IPS-NIHi7 (cell line): ENCODE measurements around the gene DPH6.

Source experiments
- DNase-seq: peaks from one replicate; pipeline ENCODE4 v3.0.0; 2012; ENCODE audit warnings: mixed read lengths; ENCODE audit errors: extremely low spot score

DPH6 gene

DNA sequence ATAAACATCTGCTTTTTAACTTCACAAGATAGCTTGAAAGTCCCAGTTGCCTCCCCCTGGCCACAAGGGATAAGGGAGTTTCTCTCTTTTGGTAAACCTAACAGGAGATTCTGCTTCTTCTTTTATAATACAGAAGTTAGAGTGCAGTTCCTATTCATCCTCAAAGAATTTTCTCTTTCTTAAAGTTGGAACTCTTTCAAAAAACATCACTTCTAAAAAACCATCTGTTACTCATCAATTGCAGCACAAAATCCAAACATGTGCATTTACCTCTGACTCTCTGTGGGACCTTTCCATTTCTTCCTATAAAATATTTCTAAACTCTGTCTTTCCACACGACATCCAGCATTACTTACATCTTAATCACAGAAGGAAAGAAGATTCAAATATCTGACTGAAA is 5.1 kb downstream of the DPH6 start:
- no peak for DNase-seq

DNA sequence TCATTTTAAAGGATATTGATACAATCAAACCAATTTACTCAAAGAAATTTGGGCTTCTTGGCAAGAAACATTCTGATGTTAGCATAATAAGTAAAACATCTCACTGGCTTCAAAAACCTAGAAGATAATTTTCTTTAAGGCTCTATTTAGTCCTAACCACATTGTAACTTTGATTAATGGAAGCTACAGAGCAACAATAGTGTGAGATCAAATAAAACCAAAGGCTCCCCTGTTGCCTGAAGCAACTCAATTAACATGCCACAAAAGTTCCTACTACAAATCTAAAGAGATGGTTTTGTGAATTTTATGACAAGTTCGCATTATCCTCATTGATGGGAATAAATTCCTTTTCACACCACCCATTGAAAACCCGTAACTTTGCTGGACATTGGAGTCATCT is 5.9 kb downstream of the DPH6 start:
- no peak for DNase-seq

- DNase-seq: no peak
Observed at GRCh38 chr15:35535365-35535916, 10.5 kb downstream of the DPH6 start.

DNA sequence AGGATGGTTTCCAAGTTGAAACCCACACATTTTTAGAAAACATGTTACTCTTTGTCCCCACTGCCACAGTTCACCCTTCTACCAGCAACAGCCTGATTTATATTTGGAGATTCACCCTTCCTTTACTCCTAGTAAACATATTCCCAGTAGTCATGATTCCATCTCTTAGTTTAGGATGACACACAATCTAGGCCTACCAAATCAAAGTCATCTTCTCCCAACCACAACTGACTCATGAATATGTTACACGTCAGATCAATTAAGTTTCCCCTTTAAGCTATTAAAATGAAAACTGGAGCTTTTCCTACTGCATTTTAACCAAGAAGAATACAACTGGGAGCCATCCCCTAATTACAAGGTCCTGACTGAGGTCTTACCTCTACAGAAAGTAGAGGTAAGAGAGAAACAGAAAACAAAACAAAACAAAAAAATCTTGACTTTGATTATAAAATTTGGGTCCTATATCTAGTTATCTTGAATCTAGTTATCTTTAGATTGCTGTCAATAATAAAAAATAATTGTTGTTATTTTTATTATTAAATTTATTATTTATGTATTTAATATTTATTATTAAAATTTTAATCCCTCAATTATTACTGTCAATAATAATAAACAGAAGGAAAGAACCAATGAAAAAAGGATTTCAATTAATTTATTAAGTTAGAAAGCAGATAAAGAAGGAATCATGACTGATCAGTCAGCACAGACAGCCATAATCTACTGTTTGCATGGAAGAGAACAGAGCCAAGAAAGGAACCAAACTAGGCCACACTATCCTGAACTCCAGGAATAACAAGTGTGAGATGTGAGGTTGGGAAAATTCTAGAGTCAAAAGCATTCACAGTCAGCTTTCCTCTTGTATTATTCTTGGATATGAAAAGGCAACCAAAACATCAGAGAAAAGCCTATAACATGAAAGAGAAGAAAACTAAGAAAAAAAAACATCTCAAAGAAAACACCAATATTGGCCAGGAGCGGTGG is 12.5 kb downstream of the DPH6 start:
- DNase-seq: no peak

- DNase-seq: no peak
Observed at GRCh38 chr15:35530698-35531097, 15.3 kb downstream of the DPH6 start.

GRCh38 chr15:35529784-35530183 is 16.2 kb downstream of the DPH6 start:
- no peak for DNase-seq

GRCh38 chr15:35522061-35522460 is 23.9 kb downstream of the DPH6 start:
- DNase-seq: no peak

DNA sequence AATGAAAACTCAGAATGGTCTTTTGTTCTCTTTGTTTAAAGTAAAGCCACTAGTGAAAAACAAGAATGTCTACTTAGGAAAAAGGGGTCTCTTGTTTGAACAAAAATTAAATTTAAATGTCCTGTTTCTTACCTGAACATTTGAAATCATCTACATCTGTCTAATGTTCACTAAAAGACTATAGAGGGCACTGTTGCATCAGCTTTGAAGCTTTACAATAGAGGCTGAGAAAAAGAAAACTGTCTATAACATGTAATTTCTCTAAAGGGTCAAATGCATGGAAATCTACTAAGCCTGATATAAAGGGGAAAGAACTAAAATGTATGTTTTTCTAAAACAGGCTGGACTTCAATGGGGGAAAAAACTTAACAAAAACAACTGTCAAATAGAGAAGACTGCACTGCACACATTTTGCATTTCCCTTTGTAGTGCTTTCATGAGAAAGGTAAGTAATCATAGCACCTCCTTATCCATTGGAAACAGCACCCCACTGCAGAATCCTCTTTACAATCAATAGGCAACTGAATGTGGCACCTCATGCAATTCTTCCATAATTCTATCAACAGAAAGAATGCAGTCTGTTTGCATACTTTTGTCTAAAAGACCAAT is 26.3 kb downstream of the DPH6 start:
- DNase-seq: no peak

- DNase-seq: no peak
Observed at GRCh38 chr15:35519052-35519451, 26.9 kb downstream of the DPH6 start.

DNA sequence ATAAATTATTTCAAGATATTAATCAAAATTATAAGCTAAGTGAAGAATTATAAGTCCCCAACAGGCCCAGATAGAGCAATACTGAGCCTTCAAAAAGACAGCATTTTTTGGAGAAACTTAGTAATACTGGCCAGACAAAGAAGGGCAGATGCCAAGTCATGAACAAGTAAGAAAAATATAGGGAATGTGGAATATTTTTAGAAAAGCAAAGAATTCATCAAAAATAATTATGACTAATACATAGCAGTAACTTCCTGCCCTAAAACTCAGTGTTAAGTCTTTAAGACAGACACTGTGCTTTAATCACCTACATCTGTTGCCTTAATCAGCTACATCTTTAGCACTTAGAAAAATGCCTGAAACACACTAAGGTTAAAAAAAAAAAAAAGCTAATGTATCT is 31.2 kb downstream of the DPH6 start:
- DNase-seq: no peak

DNA sequence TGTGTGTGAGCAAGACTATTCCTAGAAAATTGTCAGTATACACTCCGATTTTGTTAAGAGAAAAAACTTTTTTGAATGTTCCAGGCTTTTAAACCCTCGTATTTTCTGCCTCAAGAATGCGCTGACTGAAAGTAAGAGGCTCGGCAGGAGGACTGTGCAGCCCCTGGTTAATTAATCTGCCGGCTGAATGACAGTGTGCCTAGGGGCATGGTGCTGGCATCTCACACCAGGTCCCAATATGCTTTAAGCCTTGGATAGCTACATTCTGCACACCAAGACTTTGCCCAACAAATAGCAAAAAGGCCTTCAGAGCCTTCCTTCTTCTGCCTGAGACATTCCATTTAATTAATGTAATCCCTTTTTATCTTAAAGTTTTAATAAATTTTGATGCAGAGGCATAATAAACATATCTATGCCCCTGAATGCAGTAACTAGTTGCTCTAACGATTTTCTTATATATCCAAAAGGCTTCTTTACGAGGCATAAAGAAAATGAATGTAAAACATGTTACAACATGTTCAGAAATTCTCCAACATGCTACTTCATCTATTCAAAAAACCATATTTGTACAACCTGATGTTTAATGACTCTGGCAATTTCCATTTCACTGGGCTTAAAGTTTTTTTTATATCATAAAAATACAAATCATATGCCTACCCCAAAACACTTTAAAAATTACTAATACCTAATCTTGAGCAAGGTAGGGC is 37.9 kb downstream of the DPH6 start:
- no peak for DNase-seq

DNA sequence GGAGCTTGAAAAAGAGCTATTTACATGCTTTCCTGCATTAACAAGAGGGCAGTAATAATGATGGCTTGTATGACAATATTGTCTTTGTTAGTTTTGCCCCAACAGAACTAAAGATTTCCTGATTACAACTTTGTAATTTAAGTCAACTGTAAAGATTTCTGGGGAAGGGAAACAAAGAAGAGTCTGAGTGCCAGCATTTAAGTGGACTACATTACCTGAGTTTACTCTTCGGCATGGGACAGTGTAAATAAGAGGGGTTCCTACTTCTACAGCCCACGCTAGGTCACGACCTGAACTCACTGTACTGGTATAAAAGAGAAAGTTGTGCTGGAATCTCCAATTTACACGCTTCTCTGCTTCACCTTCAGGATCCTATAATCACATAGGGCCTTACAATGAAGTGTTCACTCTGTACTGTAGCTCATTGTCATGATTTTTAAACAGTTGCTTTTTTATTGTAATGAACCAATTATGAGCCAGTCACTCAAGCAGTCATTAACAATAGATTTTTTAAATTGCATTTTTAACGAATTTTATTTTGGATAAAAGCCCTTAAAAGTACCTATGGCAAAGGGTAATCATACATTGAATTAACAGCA is 39.6 kb downstream of the DPH6 start:
- no peak for DNase-seq

DNA sequence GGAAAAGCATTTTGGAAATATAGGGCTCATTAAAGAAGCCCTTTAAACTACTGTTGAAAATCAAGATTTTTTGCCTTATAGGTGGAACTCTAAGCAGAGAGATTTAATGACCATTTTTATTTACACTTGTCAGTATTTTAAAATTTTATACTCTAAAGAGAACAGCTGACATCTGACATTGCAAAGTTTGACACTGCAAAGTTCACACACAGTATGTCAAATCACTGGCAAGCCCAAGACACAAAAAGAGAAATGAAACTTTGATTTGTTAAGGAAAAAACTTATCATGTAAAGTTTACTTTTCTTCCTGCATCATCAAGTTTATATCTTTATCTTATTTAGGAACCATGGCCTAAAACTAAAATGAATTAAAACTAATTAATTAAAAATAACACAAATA is 40.2 kb downstream of the DPH6 start:
- DNase-seq: no peak

GRCh38 chr15:35505141-35505540 is 40.8 kb downstream of the DPH6 start:
- no peak for DNase-seq

GRCh38 chr15:35499723-35500122 is 46.2 kb downstream of the DPH6 start:
- no peak for DNase-seq

- DNase-seq: no peak
Observed at GRCh38 chr15:35496585-35496984, 49.4 kb downstream of the DPH6 start.

DNA sequence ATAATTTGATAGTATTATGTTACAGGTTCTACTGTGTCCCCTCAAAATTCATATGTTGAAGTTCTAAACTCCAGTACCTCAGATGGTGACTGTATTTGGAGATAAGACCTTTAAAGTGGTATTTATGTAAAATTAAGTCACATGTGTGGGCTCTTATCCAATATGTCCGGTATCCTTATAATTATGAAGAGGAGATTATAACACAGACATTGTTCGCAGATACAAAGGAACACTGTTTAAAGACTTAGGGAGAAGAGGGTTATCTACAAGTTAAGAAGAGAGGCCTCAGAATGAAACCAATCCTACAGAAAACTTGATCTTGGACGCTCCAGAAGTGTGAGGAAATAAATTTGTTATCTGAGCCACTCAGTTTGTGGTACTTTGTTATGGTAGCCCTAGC is 50.9 kb downstream of the DPH6 start:
- DNase-seq: no peak

- DNase-seq: no peak
Observed at GRCh38 chr15:35491999-35492398, 54.0 kb downstream of the DPH6 start.

DNA sequence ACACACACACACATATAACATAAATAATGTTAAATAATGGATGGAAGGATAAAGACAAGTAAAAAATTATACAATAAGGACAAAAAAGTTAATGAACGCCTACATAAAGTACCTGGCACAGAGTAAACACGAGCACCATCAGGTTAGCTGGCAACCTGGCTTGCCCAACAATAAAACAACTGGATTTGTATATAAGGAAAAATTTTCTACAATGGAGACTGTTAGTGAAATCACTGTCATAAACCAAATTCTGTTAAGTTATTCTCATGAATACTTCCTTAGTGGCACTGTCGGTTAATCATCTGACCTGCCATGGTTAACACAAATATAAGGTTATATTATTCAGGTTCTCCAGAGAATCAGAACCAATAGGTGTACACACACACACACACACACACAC is 54.8 kb downstream of the DPH6 start:
- DNase-seq: no peak

- DNase-seq: no peak
Observed at GRCh38 chr15:35490511-35490910, 55.5 kb downstream of the DPH6 start.

- DNase-seq: no peak
Observed at GRCh38 chr15:35487417-35487816, 58.5 kb downstream of the DPH6 start.

DNA sequence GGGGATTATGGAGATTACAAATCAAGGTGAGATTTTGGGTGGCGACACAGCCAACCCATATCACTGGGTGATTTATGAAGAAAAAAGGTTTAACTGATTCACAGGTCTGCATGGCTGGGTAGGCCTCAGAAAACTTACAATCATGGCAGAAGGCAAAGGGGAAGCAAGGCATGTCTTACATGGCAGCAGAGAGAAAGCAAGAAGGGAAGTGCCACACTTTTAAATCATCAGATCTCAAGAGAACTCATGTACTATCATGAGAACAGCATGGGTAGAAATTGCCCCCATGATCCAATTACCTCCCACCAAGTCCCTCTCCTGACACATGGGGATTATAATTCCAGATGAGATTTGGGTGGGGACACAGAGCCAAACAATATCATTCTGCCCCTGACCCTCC is 59.7 kb downstream of the DPH6 start:
- DNase-seq: no peak
